HG02588 (cell line): Measurements from ENCODE around the gene SOX18.
"Not testable (repeated sequence)": the region's sequence is repeated elsewhere in the genome, so short reads cannot be mapped to it uniquely, and the experiment has no call there.

Experiments used
- ATAC-seq: cut with Tn5 transposase; IDR thresholded peaks from one replicate; pipeline ENCODE4 v1.9.1; 2021; ENCODE audit warnings: mild to moderate bottlenecking, moderate library complexity; ENCODE audit not compliant: unreplicated experiment

Gene SOX18

DNA sequence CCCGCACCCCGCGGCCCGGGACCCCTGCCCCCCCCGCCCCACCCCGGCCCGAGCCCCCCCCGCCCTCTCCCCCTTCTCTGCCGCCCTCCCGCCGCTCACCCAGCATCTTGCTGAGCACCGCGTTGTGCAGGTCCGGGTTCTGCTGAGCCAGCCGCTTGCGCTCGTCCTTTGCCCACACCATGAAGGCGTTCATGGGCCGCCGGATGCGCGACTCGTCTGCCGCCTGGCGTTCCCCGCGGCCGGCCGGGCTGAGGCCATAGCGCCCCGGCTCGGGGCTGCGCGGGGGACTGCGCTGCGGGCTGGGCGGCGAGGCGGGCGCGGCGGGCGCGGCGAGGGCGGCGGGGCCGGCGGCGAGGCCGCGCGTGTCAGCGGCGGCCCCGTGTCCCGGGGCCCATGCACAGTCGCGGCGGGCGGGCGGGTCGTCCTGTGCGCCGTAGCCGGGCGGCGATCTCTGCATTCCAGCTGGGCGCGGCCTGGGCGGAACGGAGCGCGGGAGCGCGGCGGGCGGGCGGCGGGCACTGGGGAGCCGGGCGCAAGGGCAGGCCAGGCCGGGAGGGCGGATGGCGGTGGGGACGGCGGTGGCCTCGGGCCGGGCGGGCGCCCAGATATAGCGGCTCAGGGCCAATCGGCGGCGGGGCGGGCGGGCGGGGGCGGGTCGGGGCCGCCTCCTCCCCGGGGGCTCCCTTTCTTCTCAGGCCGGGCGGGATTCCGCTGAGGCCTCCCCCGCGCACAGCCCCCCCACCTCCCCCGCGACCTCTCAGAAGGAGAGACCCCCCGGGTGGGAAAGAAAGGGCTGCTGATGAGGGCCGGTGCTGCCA lies at the start of gene SOX18:
Gene SOX18, minus strand, starts transcription at position 580 of the 818 bp plus-strand sequence. Its CDS starts 123 bp downstream, at position 457.
- ATAC-seq: no peak

DNA sequence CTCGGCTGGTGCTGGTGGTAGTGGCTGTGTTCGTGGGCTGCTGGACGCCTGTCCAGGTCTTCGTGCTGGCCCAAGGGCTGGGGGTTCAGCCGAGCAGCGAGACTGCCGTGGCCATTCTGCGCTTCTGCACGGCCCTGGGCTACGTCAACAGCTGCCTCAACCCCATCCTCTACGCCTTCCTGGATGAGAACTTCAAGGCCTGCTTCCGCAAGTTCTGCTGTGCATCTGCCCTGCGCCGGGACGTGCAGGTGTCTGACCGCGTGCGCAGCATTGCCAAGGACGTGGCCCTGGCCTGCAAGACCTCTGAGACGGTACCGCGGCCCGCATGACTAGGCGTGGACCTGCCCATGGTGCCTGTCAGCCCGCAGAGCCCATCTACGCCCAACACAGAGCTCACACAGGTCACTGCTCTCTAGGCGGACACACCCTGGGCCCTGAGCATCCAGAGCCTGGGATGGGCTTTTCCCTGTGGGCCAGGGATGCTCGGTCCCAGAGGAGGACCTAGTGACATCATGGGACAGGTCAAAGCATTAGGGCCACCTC lies 49.1 kb upstream of the SOX18 start:
- ATAC-seq: no peak

GRCh38 chr20:64096535-64096934 lies 47.1 kb upstream of the SOX18 start:
- ATAC-seq: no peak

DNA sequence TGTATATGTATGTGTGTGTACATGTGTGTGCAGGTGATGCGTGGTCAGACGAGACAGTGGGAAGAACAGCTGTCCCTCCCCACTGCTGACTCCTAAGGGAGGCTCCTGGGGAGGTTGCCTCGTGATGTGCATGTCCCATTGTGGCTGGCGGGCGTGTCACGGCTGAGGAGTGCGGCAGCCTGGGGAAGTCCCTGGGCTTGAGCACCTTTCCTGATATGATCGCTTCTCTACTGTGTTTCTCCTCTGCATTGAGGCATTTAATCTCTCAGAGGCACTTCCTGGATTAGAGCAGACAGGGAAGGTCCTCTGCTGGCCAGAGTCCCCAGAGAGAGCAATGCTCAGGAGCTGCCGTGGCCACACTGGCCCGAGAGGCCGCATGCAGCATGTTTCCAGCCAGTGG lies 46.5 kb upstream of the SOX18 start:
- ATAC-seq: no peak

DNA sequence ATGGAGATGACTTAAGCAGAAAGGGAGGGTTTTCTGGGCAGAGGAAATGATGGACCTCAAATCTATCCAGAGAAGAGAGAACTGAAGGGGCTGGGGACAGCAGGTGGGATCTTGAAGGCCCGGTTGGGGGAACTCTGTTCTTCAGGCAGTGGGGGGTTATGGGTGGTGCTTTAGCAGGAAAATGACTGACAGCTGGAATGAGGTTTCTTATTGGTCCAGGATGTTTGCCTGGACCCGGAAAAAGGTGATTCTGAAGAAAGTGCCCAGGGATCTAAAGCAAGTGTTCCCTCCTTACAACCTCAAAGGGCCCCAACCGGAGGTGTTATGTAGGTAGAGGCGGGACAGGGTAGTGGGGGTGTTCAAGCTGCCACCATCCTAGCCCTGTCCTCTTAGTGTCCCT lies 46.0 kb upstream of the SOX18 start:
- ATAC-seq: no peak

DNA sequence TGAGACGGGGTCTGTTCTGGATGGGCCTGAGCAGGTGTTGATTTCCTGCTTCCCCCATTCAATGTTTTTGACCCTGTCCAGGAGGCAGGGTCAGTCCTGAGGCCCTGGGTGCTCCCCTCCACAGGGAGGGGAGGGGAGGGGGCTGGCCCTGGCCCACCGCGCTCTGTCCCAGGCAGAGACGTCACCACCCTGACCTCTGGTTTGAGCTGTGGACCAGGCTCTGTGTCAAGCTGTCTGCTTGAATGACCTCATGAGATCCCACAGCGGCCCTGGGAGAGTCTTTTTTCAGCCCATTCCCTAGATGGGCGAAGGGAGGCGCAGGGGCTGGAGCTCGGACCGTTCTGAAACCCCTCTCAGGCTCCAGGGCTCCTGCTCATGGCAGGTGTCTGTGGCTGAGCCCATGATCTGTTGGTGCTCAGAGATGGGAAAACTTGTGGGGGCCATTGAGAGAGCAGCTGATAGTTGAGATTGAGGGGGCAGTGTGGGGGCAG lies 43.6 kb upstream of the SOX18 start:
- ATAC-seq: no peak

DNA sequence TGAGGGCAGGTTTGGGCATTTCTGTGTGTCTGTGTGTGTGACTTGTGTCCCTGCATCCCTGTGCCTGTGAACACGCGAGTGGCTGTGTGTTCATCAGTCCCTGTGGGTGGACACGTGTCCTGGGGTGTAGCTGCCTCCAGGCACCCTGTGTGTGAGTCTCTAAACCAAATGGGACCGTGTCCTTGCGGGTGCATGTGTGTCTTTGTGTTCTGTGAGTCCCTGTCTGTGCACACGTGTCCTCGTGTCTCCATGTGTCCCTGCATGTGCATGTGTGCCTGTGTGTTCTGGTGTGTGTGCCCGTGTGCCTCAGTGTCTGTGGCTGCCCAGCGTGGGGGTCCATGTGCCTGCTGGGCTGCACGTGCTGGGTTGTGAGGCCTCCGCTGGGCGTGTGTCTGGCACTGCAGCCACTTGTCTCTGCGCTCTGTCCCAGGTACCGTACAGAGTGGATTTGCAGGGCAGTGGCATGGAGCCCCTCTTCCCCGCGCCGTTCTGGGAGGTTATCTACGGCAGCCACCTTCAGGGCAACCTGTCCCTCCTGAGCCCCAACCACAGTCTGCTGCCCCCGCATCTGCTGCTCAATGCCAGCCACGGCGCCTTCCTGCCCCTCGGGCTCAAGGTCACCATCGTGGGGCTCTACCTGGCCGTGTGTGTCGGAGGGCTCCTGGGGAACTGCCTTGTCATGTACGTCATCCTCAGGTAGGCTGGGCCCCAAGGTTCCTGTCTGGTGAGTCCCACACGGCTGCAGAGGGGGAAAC lies 43.0 kb upstream of the SOX18 start:
- ATAC-seq: no peak

- ATAC-seq: no peak
Measured at GRCh38 chr20:64091770-64092169, 42.3 kb upstream of the SOX18 start.

DNA sequence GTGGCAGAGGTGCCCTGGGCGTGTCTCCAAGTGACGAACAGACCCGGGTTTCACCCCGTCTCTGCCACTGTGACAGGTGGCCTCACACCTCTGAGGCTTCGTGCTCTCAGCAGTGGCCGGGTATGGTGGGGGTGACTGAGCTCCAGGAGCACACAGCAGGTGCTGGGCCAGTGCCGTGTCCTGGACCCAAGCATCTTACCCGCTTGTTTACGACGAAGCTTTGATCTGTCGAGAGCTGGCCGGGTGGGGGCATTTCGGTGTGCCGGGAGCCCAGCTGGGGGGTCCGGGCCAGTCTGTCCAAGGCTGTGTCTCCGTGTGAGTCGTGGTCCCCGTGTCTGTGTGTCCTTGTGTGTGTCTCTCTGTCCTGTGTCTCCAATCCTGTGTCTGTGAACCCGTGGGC lies 41.9 kb upstream of the SOX18 start:
- no peak for ATAC-seq

GRCh38 chr20:64090165-64090564 lies 40.7 kb upstream of the SOX18 start:
- ATAC-seq: no peak

- ATAC-seq: not testable (repeated sequence)
Measured at GRCh38 chr20:64088586-64088985, 39.1 kb upstream of the SOX18 start.

DNA sequence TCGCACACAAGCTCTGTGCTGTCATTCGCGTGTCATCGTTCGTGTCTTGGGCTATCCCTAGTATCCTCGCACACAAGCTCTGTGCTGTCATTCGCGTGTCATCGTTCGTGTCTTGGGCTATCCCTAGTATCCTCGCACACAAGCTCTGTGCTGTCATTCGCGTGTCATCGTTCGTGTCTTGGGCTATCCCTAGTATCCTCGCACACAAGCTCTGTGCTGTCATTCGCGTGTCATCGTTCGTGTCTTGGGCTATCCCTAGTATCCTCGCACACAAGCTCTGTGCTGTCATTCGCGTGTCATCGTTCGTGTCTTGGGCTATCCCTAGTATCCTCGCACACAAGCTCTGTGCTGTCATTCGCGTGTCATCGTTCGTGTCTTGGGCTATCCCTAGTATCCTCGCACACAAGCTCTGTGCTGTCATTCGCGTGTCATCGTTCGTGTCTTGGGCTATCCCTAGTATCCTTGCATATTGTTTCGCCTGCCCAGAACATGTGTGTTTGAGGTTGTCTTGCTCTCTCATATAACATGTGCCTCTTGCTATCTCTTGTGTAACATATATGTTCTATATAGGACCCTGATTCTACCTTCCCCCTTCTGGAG lies 37.9 kb upstream of the SOX18 start:
- ATAC-seq: not testable (repeated sequence)

- no peak for ATAC-seq
Measured at GRCh38 chr20:64086801-64087200, 37.4 kb upstream of the SOX18 start.

DNA sequence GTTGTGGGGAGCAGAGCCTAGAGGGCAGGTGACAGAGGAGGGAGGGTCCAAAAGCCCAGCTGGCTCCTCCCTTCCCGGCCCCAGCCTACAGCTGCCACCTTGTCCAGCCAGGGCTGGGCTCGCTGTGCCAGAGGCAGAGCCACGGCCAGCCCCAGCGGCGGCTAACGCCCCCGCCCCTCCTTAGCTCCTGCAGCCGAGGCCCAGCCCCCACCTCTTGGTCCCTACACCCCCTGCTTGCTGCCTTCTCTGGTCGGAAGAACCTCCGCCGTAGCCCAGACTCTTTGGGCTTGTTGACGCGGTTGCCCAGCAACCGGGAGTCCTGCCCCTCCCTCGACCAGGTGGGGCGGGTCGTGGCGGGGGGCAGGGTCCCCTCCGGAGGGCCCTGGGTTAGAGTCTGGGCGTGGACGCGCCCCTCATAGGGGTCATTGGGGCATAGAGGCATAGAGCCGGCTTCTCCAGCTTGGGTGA lies 35.3 kb upstream of the SOX18 start:
- ATAC-seq: no peak

DNA sequence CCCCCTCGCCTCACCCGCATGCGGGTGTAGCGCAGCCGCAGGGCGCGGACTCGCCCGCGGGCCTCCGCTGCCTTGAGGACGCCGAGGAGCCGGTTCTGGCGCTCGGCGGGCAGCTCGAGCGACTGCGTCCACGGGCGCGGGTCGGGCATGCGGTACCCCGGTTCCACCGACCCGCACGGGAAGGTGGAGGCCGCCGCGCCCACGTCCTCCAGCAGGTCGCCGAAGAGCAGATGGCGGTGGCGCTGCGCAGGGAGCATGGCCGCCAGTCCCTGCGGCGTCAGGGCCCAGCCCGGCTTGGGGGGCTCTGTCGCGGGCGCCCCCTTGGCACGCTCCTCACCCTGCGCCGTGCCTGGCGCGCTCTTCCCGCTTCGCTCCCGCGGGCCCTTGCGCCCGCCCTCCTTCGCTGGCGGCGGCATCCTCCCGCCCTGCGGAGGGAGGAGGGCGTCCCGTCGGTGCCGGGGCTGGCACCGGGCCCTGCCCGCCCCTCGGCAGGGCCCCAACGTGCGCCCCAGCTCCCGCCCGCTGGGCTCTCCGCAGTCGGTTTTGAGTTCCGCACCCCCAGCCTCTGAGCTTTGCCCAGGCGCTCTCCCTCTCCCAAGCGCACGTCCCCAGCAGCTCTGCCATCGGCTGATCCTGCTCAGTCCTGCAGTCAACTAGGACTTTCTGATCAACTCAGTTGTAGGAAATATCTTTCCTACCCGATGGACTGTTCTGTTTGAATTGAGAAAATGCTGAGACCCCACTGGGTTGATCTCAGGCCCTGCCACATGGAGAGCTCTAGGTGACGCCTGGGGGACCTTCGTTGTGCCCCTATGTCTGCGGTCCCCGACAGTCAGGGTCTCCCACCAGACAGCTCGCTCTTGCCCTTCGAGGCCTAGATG lies 34.6 kb upstream of the SOX18 start, which contains the start of gene LKAAEAR1:
Gene LKAAEAR1, minus strand, starts transcription at position 595 of the 881 bp plus-strand sequence. Its CDS starts 179 bp downstream, at position 416.
- no peak for ATAC-seq

GRCh38 chr20:64083378-64083803 lies 34.0 kb upstream of the SOX18 start:
- ATAC-seq: no peak

- ATAC-seq: no peak
Measured at GRCh38 chr20:64082820-64083377, 33.5 kb upstream of the SOX18 start.

- no peak for ATAC-seq
Measured at GRCh38 chr20:64082126-64082731, 32.8 kb upstream of the SOX18 start.

- no peak for ATAC-seq
Measured at GRCh38 chr20:64081624-64081964, 32.2 kb upstream of the SOX18 start.
